HG03095 (cell line): ENCODE measurements around the gene DYNLT1.
"Not testable (repeated sequence)": the region's sequence is repeated elsewhere in the genome, so short reads cannot be mapped to it uniquely, and the experiment has no call there.

Source experiments
- ATAC-seq: cut with Tn5 transposase; IDR thresholded peaks from one replicate; pipeline ENCODE4 v1.9.1; 2021; ENCODE audit warnings: moderate library complexity; ENCODE audit not compliant: unreplicated experiment

DYNLT1 gene

GRCh38 chr6:158644231-158645063 lies at the start of gene DYNLT1:
Gene DYNLT1, minus strand, starts transcription at chr6:158644743. Its CDS starts 35 bp downstream, at chr6:158644708.
- ATAC-seq, result peak; percentile 45

DNA sequence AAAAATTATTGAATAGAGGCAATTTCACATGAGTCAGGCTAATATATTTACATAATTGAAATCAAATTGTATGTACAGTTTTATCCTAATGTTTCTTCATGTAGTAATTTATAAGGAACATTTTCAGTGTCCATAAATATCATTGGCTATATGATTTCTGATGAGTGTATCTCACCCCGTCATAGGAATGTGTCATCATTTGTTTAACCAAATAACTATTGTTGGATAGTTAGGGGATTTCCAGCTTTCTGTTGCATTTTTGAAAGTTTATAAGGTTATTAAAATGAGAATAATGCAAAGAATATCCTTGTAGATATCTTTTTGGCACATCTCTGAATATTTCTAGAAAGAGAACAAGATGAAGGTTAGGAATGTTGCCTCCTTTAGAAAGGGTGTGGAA lies 44.3 kb upstream of the DYNLT1 start:
- no peak for ATAC-seq

- ATAC-seq, result no peak
Observed at GRCh38 chr6:158687506-158687905, 43.0 kb upstream of the DYNLT1 start.

DNA sequence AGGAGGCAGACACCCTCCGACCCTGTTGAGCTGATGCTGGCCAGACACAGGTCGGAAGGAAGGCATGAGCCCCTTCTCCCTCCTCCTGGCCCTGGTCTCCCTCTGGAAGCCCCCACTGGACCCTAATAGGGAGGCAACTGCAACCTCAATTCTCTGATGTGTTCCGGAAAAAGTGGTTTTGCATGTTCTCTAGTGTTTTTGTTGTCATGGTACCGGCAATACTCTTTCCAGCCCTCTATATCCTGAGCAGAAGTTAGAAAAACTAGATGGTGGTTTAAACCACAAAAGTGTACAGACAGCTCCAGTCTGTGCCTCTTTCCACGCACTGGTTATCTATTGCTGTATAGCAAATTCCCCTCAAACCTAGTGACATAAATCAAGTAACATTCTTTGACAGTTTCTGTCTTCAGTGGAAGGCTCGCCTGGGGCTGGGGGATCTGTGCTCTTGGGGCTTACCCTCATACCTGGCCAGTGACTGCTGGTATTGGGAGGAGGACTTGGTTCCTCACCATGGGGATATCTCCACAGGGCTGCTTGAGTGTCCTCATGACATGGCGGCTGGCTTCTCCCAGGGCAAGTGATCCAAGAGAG lies 42.3 kb upstream of the DYNLT1 start:
- ATAC-seq, result no peak

DNA sequence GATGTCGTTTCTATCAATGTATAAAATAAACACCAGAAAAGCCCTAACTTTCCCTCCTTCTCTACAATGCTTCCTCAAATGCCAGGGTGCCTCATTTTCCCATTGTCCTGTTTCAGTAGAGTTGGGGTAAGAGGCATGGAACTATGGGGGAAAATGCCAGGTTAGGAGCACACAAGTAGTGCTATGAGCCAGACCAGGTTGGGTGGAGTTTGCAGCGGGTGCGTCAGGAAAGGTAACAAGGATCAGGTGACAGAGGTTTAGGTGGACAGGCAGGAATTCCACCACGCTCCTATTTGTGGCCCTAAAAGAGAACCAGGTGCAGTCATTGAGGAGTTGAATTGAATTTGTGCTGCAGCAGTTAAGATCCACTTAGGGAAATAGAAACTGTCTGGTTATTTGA lies 41.8 kb upstream of the DYNLT1 start:
- ATAC-seq, result no peak

- no peak for ATAC-seq
Observed at GRCh38 chr6:158684745-158685324, 40.3 kb upstream of the DYNLT1 start.

GRCh38 chr6:158684311-158684710 lies 39.8 kb upstream of the DYNLT1 start:
- no peak for ATAC-seq

- ATAC-seq, result no peak
Observed at GRCh38 chr6:158680481-158680880, 35.9 kb upstream of the DYNLT1 start.

DNA sequence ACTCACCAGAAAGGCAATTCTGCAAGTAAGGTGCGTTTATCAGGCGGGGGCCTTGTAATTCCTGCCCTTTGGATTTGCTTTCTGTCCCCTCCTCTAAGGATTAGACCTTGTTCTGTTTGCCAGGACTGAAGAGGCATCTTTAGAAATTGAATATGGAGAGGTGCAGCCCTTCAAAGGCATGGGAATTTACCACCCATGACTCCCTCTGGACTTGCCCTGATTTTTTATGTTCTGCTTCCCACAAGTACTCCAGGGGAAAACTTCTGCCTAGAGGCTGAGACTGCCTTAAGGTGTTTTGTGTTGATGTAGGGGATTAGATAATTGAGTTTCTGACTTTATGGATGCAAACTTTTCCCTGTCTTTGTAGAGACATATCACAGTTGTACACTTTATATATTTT lies 35.5 kb upstream of the DYNLT1 start:
- ATAC-seq, result no peak

DNA sequence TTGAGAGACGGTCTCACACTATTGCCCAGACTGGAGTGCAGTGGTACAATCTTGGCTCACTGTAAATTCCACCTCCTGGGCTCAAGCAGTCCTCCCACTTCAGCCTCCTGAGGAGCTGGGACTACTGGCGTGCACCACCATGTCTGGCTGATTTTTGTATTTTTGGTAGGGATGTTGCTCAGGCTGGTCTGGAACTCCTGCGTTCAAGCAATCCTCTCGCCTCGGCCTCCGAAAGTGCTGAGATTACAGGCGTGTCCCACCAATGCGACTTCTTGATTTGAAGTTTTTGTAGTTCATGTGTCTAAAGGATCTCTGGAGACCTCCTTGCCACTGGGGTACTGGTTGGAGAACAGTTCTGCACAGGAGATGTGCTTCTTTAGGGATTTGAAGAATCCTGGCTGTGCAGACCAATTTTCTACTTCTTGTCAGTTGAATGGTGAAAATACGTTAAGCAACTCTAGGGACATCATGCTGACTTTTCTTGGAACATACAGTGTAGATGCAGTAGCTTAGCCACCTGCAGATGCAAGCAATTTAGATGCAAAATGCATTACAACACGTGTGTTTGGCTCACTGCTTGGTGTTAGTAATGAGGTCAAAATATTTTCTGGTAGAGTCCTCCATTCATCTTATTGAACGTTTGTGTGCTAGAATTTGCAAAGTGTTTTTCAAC lies 33.5 kb upstream of the DYNLT1 start:
- ATAC-seq, result no peak

GRCh38 chr6:158677094-158677493 lies 32.6 kb upstream of the DYNLT1 start:
- not testable (repeated sequence) for ATAC-seq

DNA sequence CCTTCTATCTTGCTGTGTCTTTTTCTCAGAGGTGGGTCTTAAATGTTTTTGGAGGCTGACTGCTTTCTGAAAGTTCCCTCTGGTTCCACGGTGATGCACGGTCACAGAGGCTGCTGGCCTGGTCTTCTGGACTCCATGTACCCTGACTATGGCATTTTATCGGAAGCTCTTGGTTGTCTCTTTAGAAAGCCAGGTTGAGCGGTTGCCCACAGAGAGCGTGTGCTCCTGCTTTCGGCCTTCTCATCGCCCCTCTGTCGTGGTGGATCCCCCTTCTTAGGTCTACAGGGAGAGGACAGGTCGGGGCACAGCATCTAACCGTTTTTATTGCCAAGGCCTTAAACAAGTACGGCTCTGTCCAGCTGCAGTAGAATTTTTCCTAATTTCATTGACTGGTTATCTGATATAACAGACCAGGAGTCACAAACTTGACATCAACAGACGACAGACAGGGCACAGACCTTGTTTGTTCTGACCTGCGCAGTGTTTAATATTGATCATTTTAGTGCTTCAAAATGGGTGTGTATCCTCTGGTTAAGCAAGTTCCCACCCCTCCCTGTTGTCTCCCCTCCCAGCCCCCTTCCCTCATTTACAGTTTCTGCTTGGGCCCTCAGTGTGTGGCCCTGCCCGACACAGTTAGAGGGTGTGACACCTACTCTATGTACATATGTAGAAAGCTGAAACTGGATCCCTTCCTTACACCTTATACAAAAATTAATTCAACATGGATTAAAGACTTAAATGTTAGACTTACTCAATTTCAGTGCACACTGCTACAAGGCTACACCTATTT lies 30.0 kb upstream of the DYNLT1 start:
- no peak for ATAC-seq

GRCh38 chr6:158672726-158673125 lies 28.2 kb upstream of the DYNLT1 start:
- no peak for ATAC-seq

DNA sequence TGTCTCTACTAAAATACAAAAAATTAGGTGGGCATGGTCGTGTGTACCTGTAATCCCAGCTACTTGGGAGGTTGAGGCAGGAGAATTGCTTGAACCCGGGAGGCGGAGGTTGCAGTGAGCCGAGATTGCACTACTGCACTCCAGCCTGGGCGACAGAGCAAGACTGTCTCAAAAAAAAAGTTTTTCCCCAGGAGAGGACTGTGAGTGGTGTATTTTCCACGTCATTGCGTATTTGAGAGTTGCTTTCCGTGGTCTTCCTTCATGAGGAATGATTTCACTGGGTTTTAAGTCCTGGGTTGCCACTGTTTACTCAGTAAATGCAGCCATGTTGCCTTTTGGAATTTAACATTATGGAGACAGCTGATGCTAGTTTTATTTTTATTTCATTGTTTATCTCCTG lies 27.6 kb upstream of the DYNLT1 start:
- not testable (repeated sequence) for ATAC-seq

DNA sequence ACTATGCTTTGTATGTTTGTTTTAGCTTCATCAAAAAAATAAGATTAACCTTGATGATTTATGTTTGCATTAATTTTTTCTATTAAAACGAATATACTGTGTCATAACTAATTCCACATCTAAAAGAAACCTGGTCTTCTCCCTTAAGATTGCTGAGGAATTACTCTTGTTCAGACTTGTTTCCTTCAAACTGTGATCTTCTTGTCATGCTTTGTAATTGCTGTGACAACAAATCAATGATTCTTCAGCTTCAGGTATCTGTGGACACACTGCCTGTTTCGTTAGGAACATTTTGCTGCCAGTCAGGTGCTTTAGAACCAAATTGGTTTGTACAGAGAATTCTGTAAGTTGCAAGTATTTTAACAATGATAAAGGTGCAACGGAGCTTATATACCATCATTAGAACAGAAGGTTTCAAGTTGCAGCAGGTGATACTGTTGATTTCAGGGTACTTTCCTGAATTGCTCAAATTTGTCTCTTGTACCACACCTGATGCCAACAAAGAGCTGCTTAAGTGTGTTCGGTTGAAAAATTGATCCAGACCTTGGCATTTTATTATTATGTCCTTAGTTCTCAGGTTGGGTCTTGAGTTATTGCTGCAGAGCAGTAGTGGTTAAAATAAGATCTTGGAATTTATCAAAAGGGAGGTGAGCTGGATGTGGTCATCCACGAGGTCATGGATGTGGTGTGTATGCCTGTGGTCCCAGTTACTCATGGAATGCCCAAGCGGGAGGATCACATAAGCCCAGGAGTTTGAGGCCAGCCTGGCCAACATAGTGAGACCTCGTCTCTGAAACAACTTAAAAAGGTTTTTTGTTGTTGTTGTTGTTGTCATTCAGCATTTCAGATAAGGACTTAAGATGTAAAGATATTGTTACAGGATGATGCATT lies 24.8 kb upstream of the DYNLT1 start:
- ATAC-seq, result no peak

DNA sequence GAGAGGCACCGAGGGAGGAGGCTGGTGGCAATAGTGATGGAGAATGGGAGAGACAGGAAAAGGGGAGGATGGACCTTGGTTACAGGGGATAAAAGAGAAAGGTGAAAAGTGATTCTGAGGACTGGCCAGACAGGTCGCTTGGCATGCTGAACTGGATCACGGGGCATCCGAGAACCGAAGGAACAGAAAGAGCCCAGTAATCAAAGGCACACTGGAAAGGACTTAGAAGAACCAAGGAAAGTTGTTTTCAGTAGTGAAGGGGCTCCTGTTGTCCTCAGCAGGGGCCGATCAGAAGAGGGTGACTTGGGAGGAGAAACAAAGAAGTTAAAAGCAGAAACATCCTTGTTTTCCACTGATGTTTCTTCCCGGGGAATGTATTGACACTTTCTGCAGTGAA lies 24.2 kb upstream of the DYNLT1 start:
- no peak for ATAC-seq

- ATAC-seq, result no peak
Observed at GRCh38 chr6:158667360-158667981, 22.9 kb upstream of the DYNLT1 start.

- no peak for ATAC-seq
Observed at GRCh38 chr6:158666628-158667359, 22.3 kb upstream of the DYNLT1 start.

- ATAC-seq, result no peak
Observed at GRCh38 chr6:158665332-158665731, 20.8 kb upstream of the DYNLT1 start.
